IPS DF 6.9 (cell line): ENCODE results near the gene MVK.

Experiments used
- DNase-seq: peaks from one replicate; pipeline ENCODE4 v3.0.0-alpha.2; 2013; ENCODE audit warnings: low read depth, low spot score
- H3K27ac ChIP-seq: one replicate; pipeline ENCODE4 v1.5.1; 2013; ENCODE audit warnings: low read length, control low read depth
- H3K27me3 ChIP-seq: 2 replicates; pipeline ENCODE4 v1.6.1; 2013; ENCODE audit warnings: mild to moderate bottlenecking, low read length; ENCODE audit not compliant: control insufficient read depth, insufficient read depth
- H3K36me3 ChIP-seq: 2 replicates; pipeline ENCODE4 v1.6.1; 2013; ENCODE audit warnings: low read length; ENCODE audit not compliant: control insufficient read depth, insufficient read depth
- H3K4me1 ChIP-seq: 2 replicates; pipeline ENCODE4 v1.6.1; 2013; ENCODE audit warnings: low read length; ENCODE audit not compliant: control insufficient read depth, insufficient read depth
- H3K4me3 ChIP-seq: 2 replicates; pipeline ENCODE4 v1.5.1; 2013; ENCODE audit warnings: mild to moderate bottlenecking, low read length
- H3K9me3 ChIP-seq: 2 replicates; pipeline ENCODE4 v1.6.1; 2013; ENCODE audit warnings: low read length, inconsistent platforms; ENCODE audit not compliant: control insufficient read depth, insufficient read depth
- WGBS: extraction: QIAGEN DNeasy Blood & Tissue Kit; methylation state at CpG from one replicate; pipeline ENCODE4 v1.1.7; 2013; ENCODE audit warnings: mixed read lengths, missing lambda C conversion rate; ENCODE audit not compliant: insufficient read length, insufficient coverage; 5-methylcytosine and 5-hydroxymethylcytosine counted together

MVK gene

GRCh38 chr12:109578330-109578927 lies 4.8 kb downstream of the MVK start:
- peaks cover 33% of the 10 kb centered on the region for H3K36me3 ChIP-seq

GRCh38 chr12:109579639-109580038 lies 6.0 kb downstream of the MVK start:
- Histone ChIP-seq H3K27me3 (no peaks in the 10 kb centered on the region), H3K36me3 (peaks cover 35% of the 10 kb centered on the region), H3K4me1 (no peaks in the 10 kb centered on the region), H3K9me3 (no peaks in the 10 kb centered on the region), H3K27ac (no peak overlapping the region), H3K4me3 (no peak overlapping the region)
- no CpG with 5 or more reads among the region's 7 CpGs for WGBS
- no peak for DNase-seq

More at GRCh38 chr12:109578330-109578927, 4.8 kb downstream of the MVK start:
- no peaks in the 10 kb centered on the region for H3K27me3 ChIP-seq
- no peaks in the 10 kb centered on the region for H3K9me3 ChIP-seq
- H3K4me1 ChIP-seq: no peaks in the 10 kb centered on the region
- WGBS: no CpG with 5 or more reads among the region's 8 CpGs
- no peak overlapping the region for H3K4me3 ChIP-seq
- DNase-seq: no peak
- no peak overlapping the region for H3K27ac ChIP-seq

GRCh38 chr12:109580272-109580671 lies 6.7 kb downstream of the MVK start:
- no peak overlapping the region for H3K4me3 ChIP-seq
- H3K4me1 ChIP-seq: no peaks in the 10 kb centered on the region
- H3K27ac ChIP-seq: no peak overlapping the region
- no peaks in the 10 kb centered on the region for H3K9me3 ChIP-seq
- H3K27me3 ChIP-seq: no peaks in the 10 kb centered on the region
- DNase-seq: no peak
- WGBS: no CpG with 5 or more reads among the region's 8 CpGs
- H3K36me3 ChIP-seq: peaks cover 35% of the 10 kb centered on the region

GRCh38 chr12:109580684-109581333 lies 7.2 kb downstream of the MVK start:
- DNase-seq: no peak
- Histone ChIP-seq H3K36me3 (peaks cover 34% of the 10 kb centered on the region), H3K9me3 (no peaks in the 10 kb centered on the region), H3K27me3 (no peaks in the 10 kb centered on the region), H3K4me3 (no peak overlapping the region), H3K27ac (no peak overlapping the region), H3K4me1 (no peaks in the 10 kb centered on the region)
- WGBS: no CpG with 5 or more reads among the region's 13 CpGs

GRCh38 chr12:109581334-109581691 lies 7.7 kb downstream of the MVK start:
- Histone ChIP-seq H3K9me3 (no peaks in the 10 kb centered on the region), H3K4me3 (no peak overlapping the region), H3K27me3 (no peaks in the 10 kb centered on the region), H3K4me1 (no peaks in the 10 kb centered on the region), H3K36me3 (peaks cover 32% of the 10 kb centered on the region), H3K27ac (no peak overlapping the region)
- DNase-seq: no peak
- WGBS: no CpG with 5 or more reads among the region's 18 CpGs

GRCh38 chr12:109581856-109582255 lies 8.3 kb downstream of the MVK start:
- WGBS: no CpG with 5 or more reads among the region's 8 CpGs
- Histone ChIP-seq H3K36me3 (peaks cover 35% of the 10 kb centered on the region), H3K27ac (no peak overlapping the region), H3K9me3 (no peaks in the 10 kb centered on the region), H3K4me3 (no peak overlapping the region), H3K4me1 (no peaks in the 10 kb centered on the region), H3K27me3 (no peaks in the 10 kb centered on the region)
- DNase-seq: no peak

- no CpG with 5 or more reads among the region's 5 CpGs for WGBS
- Histone ChIP-seq H3K4me1 (no peaks in the 10 kb centered on the region), H3K36me3 (peaks cover 33% of the 10 kb centered on the region), H3K9me3 (no peaks in the 10 kb centered on the region), H3K27ac (no peak overlapping the region), H3K4me3 (no peak overlapping the region), H3K27me3 (no peaks in the 10 kb centered on the region)
- DNase-seq: no peak
Measured at GRCh38 chr12:109582636-109583035, 9.0 kb downstream of the MVK start.

- no peak for DNase-seq
- Histone ChIP-seq H3K27ac (no peak overlapping the region), H3K27me3 (no peaks in the 10 kb centered on the region), H3K4me1 (no peaks in the 10 kb centered on the region), H3K4me3 (no peak overlapping the region), H3K36me3 (peaks cover 30% of the 10 kb centered on the region), H3K9me3 (no peaks in the 10 kb centered on the region)
- WGBS: no CpG with 5 or more reads among the region's 2 CpGs
Measured at GRCh38 chr12:109583733-109584132, 10.1 kb downstream of the MVK start.

GRCh38 chr12:109586385-109587296 lies 13.0 kb downstream of the MVK start:
- no peaks in the 10 kb centered on the region for H3K4me1 ChIP-seq
- H3K4me3 ChIP-seq: no peak overlapping the region
- no peak for DNase-seq
- peaks cover 20% of the 10 kb centered on the region for H3K36me3 ChIP-seq
- no peak overlapping the region for H3K27ac ChIP-seq
- WGBS: no CpG with 5 or more reads among the region's 10 CpGs
- H3K27me3 ChIP-seq: no peaks in the 10 kb centered on the region
- no peaks in the 10 kb centered on the region for H3K9me3 ChIP-seq

- DNase-seq: no peak
- Histone ChIP-seq H3K4me1 (no peaks in the 10 kb centered on the region), H3K36me3 (peaks cover 16% of the 10 kb centered on the region), H3K9me3 (no peaks in the 10 kb centered on the region), H3K27me3 (no peaks in the 10 kb centered on the region), H3K27ac (no peak overlapping the region), H3K4me3 (no peak overlapping the region)
- no CpG with 5 or more reads among the region's 18 CpGs for whole genome bisulfite sequencing
Measured at GRCh38 chr12:109587921-109588320, 14.3 kb downstream of the MVK start.
